SK-N-SH treated with all-trans-retinoic acid at 6 μM for 48 hours (cell line): ENCODE results near the gene DDRGK1.

Experiments used
- ESRRG ChIP-seq: fragments of 250-450 bp; sonication (Bioruptor Pico); IDR thresholded peaks from 2 replicates; pipeline ENCODE4 v1.6.1; 2021; ENCODE audit warnings: mild to moderate bottlenecking
- PATZ1 ChIP-seq: fragments of 250-450 bp; sonication (Bioruptor Pico); IDR thresholded peaks from 2 replicates; pipeline ENCODE4 v1.8.0; 2020; ENCODE audit warnings: mild to moderate bottlenecking, moderate library complexity, borderline replicate concordance
- TSHZ2 ChIP-seq: fragments of 250-450 bp; sonication (Bioruptor Pico); IDR thresholded peaks from 2 replicates; pipeline ENCODE4 v1.5.0; 2020; ENCODE audit warnings: mild to moderate bottlenecking, moderate library complexity
- ZC3H10 ChIP-seq: fragments of 250-450 bp; sonication (Bioruptor Pico); IDR thresholded peaks from 2 replicates; pipeline ENCODE4 v1.5.1; 2021; ENCODE audit warnings: mild to moderate bottlenecking, moderate library complexity

DNA sequence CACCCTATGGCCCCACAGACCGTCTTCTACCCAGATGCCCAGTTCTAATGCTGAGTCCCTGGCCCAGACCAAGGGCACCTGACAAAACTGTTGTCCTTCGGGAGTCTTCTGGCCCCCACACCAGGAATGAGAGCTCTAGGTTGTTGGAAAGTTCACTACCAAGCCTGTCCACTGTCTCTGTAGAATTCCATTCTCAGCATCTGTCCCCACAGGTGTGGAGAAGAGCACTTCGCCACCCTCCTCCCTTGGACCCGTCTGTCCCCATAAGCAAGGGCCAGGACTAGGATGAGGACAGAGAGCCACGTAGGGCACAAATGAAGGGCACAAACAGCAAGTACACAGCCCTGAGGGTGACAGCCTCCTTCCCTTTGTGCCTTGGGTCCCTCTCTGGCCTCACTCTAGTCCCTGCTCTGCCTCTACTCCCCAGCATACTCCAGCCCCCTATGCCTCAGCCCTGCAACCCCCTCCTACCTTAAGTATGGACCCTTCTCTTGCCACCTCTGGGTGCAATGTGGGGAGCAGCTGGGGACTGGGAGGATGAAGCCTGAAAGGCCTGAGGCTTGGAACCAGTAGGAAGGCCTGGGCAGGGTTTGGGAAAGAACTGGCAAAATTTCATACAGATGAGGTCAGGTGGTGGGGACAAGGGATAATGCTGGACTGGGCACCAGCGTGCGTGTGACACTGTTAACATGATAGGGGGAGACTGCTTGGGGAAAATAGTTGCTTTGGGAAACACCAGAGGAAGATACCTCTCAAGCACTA is 35.5 kb downstream of the DDRGK1 start:
- TF ChIP-seq TSHZ2 (no peak), ZC3H10 (no peak), ESRRG (CRISPR knock-in tag) (no peak), PATZ1 (no peak)
